ENCODE results near the gene SLC50A1.
"Not testable (repeated sequence)": the region's sequence is repeated elsewhere in the genome, so short reads cannot be mapped to it uniquely, and the experiment has no call there.

The SLC50A1 gene

GRCh38 chr1:155137154-155137949 lies 1.7 kb downstream of the SLC50A1 start:
- no peak for DNase-seq

GRCh38 chr1:155139895-155140629 lies 4.4 kb downstream of the SLC50A1 start, which contains the start of gene DPM3:
Gene DPM3 (minus strand): TSS chr1:155140531. CDS start chr1:155140240, 291 bp downstream.
- DNase-seq, result peak; percentile 88

GRCh38 chr1:155140630-155140953 lies 4.9 kb downstream of the SLC50A1 start:
- DNase-seq, result no peak

- no peak for DNase-seq
These were observed 6.1 kb downstream of the SLC50A1 start for GRCh38 chr1:155141749-155142148.

GRCh38 chr1:155145491-155145890 lies 9.8 kb downstream of the SLC50A1 start:
- DNase-seq, result no peak

- DNase-seq, result not testable (repeated sequence)
These were observed 20.5 kb downstream of the SLC50A1 start for GRCh38 chr1:155155996-155156643.

GRCh38 chr1:155158991-155159390 lies 23.3 kb downstream of the SLC50A1 start:
- no peak for DNase-seq

GRCh38 chr1:155160128-155160527 lies 24.5 kb downstream of the SLC50A1 start:
- DNase-seq, result no peak

- not testable (repeated sequence) for DNase-seq
These were observed 27.0 kb downstream of the SLC50A1 start for GRCh38 chr1:155162631-155163030.

- DNase-seq, result not testable (repeated sequence)
These were observed 28.1 kb downstream of the SLC50A1 start for GRCh38 chr1:155163785-155164184.

GRCh38 chr1:155164625-155165024 lies 29.0 kb downstream of the SLC50A1 start:
- DNase-seq, result not testable (repeated sequence)

GRCh38 chr1:155166051-155166470 lies 30.4 kb downstream of the SLC50A1 start:
- DNase-seq, result no peak

- DNase-seq, result no peak
These were observed 31.0 kb downstream of the SLC50A1 start for GRCh38 chr1:155166471-155167165.

GRCh38 chr1:155167166-155168104 lies 31.8 kb downstream of the SLC50A1 start:
- DNase-seq, result peak; percentile 69 to 73

GRCh38 chr1:155168105-155168445 lies 32.4 kb downstream of the SLC50A1 start:
- DNase-seq, result not testable (repeated sequence)

- no peak for DNase-seq
These were observed 33.0 kb downstream of the SLC50A1 start for GRCh38 chr1:155168456-155169210.

GRCh38 chr1:155169541-155169940 lies 33.9 kb downstream of the SLC50A1 start:
- no peak for DNase-seq

GRCh38 chr1:155170101-155170785 lies 34.6 kb downstream of the SLC50A1 start:
- DNase-seq, result no peak

GRCh38 chr1:155170806-155171205 lies 35.2 kb downstream of the SLC50A1 start:
- no peak for DNase-seq
